ENCODE results near the gene GLB1L3.

DNA sequence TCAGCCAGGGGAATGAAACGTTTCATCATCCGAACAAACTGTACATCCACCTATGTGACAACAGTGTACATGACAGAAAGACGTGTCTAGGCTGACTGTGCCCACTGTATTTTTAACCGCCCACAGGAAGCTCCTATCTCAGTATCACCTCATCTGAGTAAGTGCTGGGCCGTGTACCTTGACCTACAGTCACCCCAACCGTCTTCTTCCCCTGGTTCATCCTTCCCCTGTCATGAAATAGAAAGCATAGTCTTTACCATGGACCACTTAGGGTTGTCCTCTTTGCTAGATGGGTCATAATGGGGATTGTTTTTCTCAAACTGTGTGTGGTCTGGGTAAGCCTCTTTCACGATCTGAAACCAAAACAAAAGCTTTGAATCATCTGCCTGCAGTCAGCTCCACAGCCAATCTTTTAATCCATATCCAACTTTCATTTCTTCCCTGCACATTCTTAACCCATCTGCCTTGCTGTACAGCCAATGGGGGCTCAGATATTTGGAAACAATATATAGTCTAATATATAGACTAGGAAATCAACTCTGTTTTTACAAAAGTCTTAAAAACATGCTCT is 27.2 kb upstream of the GLB1L3 start:
- TF ChIP-seq, protein P1, sequence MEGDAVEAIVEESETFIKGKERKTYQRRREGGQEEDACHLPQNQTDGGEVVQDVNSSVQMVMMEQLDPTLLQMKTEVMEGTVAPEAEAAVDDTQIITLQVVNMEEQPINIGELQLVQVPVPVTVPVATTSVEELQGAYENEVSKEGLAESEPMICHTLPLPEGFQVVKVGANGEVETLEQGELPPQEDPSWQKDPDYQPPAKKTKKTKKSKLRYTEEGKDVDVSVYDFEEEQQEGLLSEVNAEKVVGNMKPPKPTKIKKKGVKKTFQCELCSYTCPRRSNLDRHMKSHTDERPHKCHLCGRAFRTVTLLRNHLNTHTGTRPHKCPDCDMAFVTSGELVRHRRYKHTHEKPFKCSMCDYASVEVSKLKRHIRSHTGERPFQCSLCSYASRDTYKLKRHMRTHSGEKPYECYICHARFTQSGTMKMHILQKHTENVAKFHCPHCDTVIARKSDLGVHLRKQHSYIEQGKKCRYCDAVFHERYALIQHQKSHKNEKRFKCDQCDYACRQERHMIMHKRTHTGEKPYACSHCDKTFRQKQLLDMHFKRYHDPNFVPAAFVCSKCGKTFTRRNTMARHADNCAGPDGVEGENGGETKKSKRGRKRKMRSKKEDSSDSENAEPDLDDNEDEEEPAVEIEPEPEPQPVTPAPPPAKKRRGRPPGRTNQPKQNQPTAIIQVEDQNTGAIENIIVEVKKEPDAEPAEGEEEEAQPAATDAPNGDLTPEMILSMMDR (IDR thresholded peaks at IDR 0.05) = no peak
- TF ChIP-seq POLR2A (IDR thresholded peaks at IDR 0.05) = no peak
